Transverse colon (tissue), 4 donors: Measurements from ENCODE around the gene PDE4D. TPM values are rescaled to one million over a fixed set of nuclear protein-coding genes. Genes with fewer than 3 reads are reported as not detected.

Experiments
- DNase-seq: peaks from one replicate; pipeline ENCODE4 v3.0.0-alpha.2; 2019
- H3K27ac ChIP-seq, 4 donors: fragments of 200-600 bp; sonication (generic); 2 replicates each; pipeline ENCODE4 v1.5.1; 2016 to 2018; ENCODE audit warnings: inconsistent platforms in 4 of 4
- H3K27me3 ChIP-seq: fragments of 200-600 bp; sonication (generic); 2 replicates; pipeline ENCODE4 v1.5.1; 2017; ENCODE audit warnings: inconsistent platforms
- H3K36me3 ChIP-seq, 4 donors: fragments of 200-600 bp; sonication (generic); 2 replicates each; pipeline ENCODE4 v1.5.1; 2017 to 2019; ENCODE audit warnings: inconsistent platforms in 4 of 4
- H3K4me1 ChIP-seq, 4 donors: fragments of 200-600 bp; sonication (generic); 2 replicates each; pipeline ENCODE4 v1.5.1; 2017 to 2020; ENCODE audit warnings: inconsistent platforms in 4 of 4
- H3K4me3 ChIP-seq, 4 donors: fragments of 200-600 bp; sonication (generic); 1 replicate in 1 of 4; 2 replicates in 3 of 4; pipeline versions ENCODE4 v1.5.1 to v1.6.1; 2017 to 2019; ENCODE audit warnings: inconsistent platforms in 4 of 4
- H3K9me3 ChIP-seq, 2 donors: fragments of 200-600 bp; sonication (generic); 2 replicates each; pipeline ENCODE4 v1.5.1; 2017 to 2019; ENCODE audit warnings: inconsistent platforms in 2 of 2
- EP300 ChIP-seq: sonication (generic); formaldehyde crosslinking; IDR thresholded peaks from one replicate; pipeline ENCODE4 v1.6.1; 2017; ENCODE audit warnings: antibody characterized with exemption, low read depth
- POLR2A ChIP-seq: fragments of 450-650 bp; IDR thresholded peaks from one replicate; pipeline ENCODE4 v1.6.1; 2016; ENCODE audit warnings: antibody characterized with exemption, mild to moderate bottlenecking, moderate library complexity
- POLR2AphosphoS5 ChIP-seq, 3 donors: sonication (generic); formaldehyde crosslinking; IDR thresholded peaks; one replicate each; pipeline ENCODE4 v1.6.1; 2016; ENCODE audit warnings: antibody characterized with exemption in 3 of 3
- WGBS, 2 donors: methylation state at CpG; one replicate each; pipeline ENCODE4 v1.1.5; 2018; ENCODE audit warnings: low coverage in 1 of 2; 5-methylcytosine and 5-hydroxymethylcytosine counted together
- in situ Hi-C, 4 donors: fragments of 200-750 bp; cut with MboI; loops; one replicate each; pipeline versions ENCODE4 v1.15.0 to v1.15.1; 2017; ENCODE audit warnings: low sequenced_read_pairs in 3 of 4, low pct_ligation_motif_present in 1 of 4, low pct_unique_long_range_greater_than_20kb in 1 of 4
- intact Hi-C: fragments of 100-400 bp; cut with DNase I; formaldehyde crosslinking; loops from one replicate; pipeline ENCODE4 v1.15.1; 2023; ENCODE audit warnings: low total_unique reads
- total RNA-seq, 4 donors: library from RNA; depleted of rRNA; stranded (reverse); fragments of >200 nt; gene quantifications; one replicate each; pipeline ENCODE4 v1.1.0, GENCODE V29; 2016
- TF ChIP-seq, protein P1 (sequence below), 5 experiments: fragments of 200-600 bp in 3 of 5; fragments of 450-650 bp in 2 of 5; sonication (generic) in 3 of 5; IDR thresholded peaks; 1 replicate in 2 of 5; 2 replicates in 3 of 5; pipeline ENCODE4 v1.5.1; 2016 to 2017; ENCODE audit warnings: antibody characterized with exemption in 5 of 5, inconsistent platforms in 3 of 5, mild to moderate bottlenecking in 2 of 5, moderate library complexity in 1 of 5

PDE4D gene
- total RNA-seq, 4 donors from 2014 or later, result 47.0 to 302 (median 73.6) TPM

GRCh38 chr5:59843511-59844213, 49.9 kb downstream of the PDE4D start:
- H3K36me3 ChIP-seq, result no peaks in the 10 kb centered on the region
- H3K4me1 ChIP-seq, result no peaks in the 10 kb centered on the region
- H3K4me3 ChIP-seq, result no peak overlapping the region
- no peaks in the 10 kb centered on the region for H3K9me3 ChIP-seq
- in situ Hi-C loops (no loop called here), intact Hi-C loops (no loop called here)
- no peak for DNase-seq
- H3K27ac ChIP-seq, result no peak overlapping the region
- no peaks in the 10 kb centered on the region for H3K27me3 ChIP-seq
- TF ChIP-seq POLR2AphosphoS5 (IDR thresholded peaks at IDR 0.05) (no peak), EP300 (no peak)
- TF ChIP-seq, protein P1, sequence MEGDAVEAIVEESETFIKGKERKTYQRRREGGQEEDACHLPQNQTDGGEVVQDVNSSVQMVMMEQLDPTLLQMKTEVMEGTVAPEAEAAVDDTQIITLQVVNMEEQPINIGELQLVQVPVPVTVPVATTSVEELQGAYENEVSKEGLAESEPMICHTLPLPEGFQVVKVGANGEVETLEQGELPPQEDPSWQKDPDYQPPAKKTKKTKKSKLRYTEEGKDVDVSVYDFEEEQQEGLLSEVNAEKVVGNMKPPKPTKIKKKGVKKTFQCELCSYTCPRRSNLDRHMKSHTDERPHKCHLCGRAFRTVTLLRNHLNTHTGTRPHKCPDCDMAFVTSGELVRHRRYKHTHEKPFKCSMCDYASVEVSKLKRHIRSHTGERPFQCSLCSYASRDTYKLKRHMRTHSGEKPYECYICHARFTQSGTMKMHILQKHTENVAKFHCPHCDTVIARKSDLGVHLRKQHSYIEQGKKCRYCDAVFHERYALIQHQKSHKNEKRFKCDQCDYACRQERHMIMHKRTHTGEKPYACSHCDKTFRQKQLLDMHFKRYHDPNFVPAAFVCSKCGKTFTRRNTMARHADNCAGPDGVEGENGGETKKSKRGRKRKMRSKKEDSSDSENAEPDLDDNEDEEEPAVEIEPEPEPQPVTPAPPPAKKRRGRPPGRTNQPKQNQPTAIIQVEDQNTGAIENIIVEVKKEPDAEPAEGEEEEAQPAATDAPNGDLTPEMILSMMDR (IDR thresholded peaks at IDR 0.05), result no peak
- 80 to 83% methylated on average over 1 of the region's 1 CpG for WGBS, 2 donors

DNA sequence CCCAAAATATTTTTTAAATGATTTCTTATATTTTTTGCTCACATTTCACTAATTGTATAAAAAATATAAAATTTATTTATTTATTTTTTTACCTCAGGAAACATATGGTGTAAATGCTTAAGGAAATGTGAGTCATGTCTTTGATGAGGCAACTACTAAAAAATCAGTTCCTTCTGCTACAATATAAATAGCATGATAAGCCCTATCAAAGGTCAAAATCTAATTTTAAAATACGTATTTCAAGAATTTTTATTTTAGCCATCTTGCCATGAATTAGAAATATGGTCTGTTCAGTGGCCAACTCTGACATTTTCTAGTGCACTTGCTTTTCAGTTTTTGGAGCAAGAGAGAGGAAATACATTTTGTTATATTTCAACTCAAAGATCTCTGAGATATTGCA, 50.5 kb downstream of the PDE4D start:
- Histone ChIP-seq H3K27me3 (no peaks in the 10 kb centered on the region), H3K9me3 (no peaks in the 10 kb centered on the region), H3K4me3 (no peak overlapping the region), H3K36me3 (no peaks in the 10 kb centered on the region), H3K4me1 (no peaks in the 10 kb centered on the region), H3K27ac (no peak overlapping the region)
- WGBS, 2 donors, result 19 to 31% methylated on average over 1 of the region's 1 CpG
- in situ Hi-C loops (no loop called here), intact Hi-C loops (no loop called here)
- no peak for TF ChIP-seq EP300
- TF ChIP-seq POLR2AphosphoS5 (IDR thresholded peaks at IDR 0.05), result no peak
- no peak for TF ChIP-seq POLR2A
- TF ChIP-seq, protein P1 (IDR thresholded peaks at IDR 0.05), result no peak
- DNase-seq, result no peak

- H3K9me3 ChIP-seq, result no peaks in the 10 kb centered on the region
- H3K4me3 ChIP-seq, result no peak overlapping the region
- in situ Hi-C loops (no loop called here), intact Hi-C loops (no loop called here)
- H3K27me3 ChIP-seq, result no peaks in the 10 kb centered on the region
- H3K27ac ChIP-seq, result no peak overlapping the region
- no peaks in the 10 kb centered on the region for H3K4me1 ChIP-seq
- no peak for TF ChIP-seq POLR2A
- TF ChIP-seq POLR2AphosphoS5 (IDR thresholded peaks at IDR 0.05), result no peak
- no peak for TF ChIP-seq EP300
- TF ChIP-seq, protein P1 (IDR thresholded peaks at IDR 0.05), result no peak
- 26 to 40% methylated on average over 3 of the region's 3 CpGs for WGBS, 2 donors
- H3K36me3 ChIP-seq, result no peaks in the 10 kb centered on the region
- no peak for DNase-seq
Measured at GRCh38 chr5:59840200-59840601, 53.3 kb downstream of the PDE4D start.

DNA sequence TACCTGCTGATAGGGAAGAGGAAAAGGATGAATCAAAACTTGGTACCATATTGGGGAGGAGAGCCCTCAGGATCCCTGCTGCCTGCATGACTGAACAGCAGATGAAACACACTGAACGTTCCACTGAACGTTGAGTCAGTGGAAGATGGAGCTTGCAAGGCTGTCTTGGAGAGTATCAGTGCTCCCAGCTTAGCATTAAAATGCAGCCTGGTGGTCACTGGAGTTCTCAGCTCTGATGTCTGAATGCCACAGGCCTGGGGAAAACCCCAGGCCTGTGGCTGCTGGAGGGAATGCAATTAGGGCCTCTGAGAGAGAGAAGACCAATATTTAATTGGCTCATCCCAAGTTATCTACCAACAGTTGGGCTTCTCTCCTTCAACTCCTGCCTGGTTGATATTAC, 54.5 kb downstream of the PDE4D start:
- H3K4me1 ChIP-seq, result no peaks in the 10 kb centered on the region
- H3K27ac ChIP-seq, result no peak overlapping the region
- H3K36me3 ChIP-seq, result no peaks in the 10 kb centered on the region
- WGBS, 2 donors, result 84% methylated on average over 2 of the region's 2 CpGs; no CpG with 5 or more reads in 1 of the 2 donors
- no peaks in the 10 kb centered on the region for H3K27me3 ChIP-seq
- H3K4me3 ChIP-seq, result no peak overlapping the region
- H3K9me3 ChIP-seq, result no peaks in the 10 kb centered on the region
- DNase-seq, result no peak
- in situ Hi-C loops, result no loop called here
- TF ChIP-seq, protein P1 (IDR thresholded peaks at IDR 0.05), result no peak
- TF ChIP-seq POLR2A, result no peak
- TF ChIP-seq EP300, result no peak
- no peak for TF ChIP-seq POLR2AphosphoS5 (IDR thresholded peaks at IDR 0.05)
- intact Hi-C loops, result no loop called here
